Erythroblast (primary cell): ENCODE data around the gene SPAG9.

Experiments
- GATA1 ChIP-seq: IDR thresholded peaks from 2 replicates; pipeline ENCODE4 v1.6.1; 2011; ENCODE audit warnings: low read depth, mild to moderate bottlenecking, control low read depth, low read length, moderate library complexity
- POLR2A ChIP-seq: IDR thresholded peaks from 2 replicates; pipeline ENCODE4 v1.6.1; 2011; ENCODE audit warnings: mild to moderate bottlenecking, low read length

GRCh38 chr17:50953518-50953830 lies 167.2 kb downstream of the SPAG9 start:
- TF ChIP-seq POLR2A (no peak), GATA1 (no peak)
